ENCODE data around the gene ITPK1.

Gene ITPK1

GRCh38 chr14:92927349-92928257 is 188.1 kb downstream of the ITPK1 start:
- POLR2A ChIA-PET, result no interaction called here
- no peak for TF ChIP-seq CTCF (IDR thresholded peaks at IDR 0.05; ENCODE audit: control extremely low read depth, extremely low read depth, low read depth, missing control alignments)
- CTCF ChIA-PET, result no interaction called here
- DNase-seq (ENCODE audit: extremely low spot score), result no peak

- DNase-seq (ENCODE audit: extremely low spot score), result no peak
- ChIA-PET CTCF (interaction anchor here (1.5 kb wide), 1 partner anchor 11 kb away, joined by 4 read pairs; no protein-coding TSS in a partner anchor), POLR2A (no interaction called here)
- TF ChIP-seq CTCF (IDR thresholded peaks at IDR 0.05; ENCODE audit: control extremely low read depth, extremely low read depth, low read depth, missing control alignments), result no peak
Observed at GRCh38 chr14:92926931-92927330, 188.8 kb downstream of the ITPK1 start.

GRCh38 chr14:92926180-92926845 is 189.4 kb downstream of the ITPK1 start:
- ChIA-PET CTCF (interaction anchor here (1.2 to 1.5 kb wide), 2 partner anchors 8 to 10 kb away, joined by 3 to 4 read pairs; no protein-coding TSS in a partner anchor), POLR2A (no interaction called here)
- no peak for DNase-seq (ENCODE audit: extremely low spot score)
- TF ChIP-seq CTCF (IDR thresholded peaks at IDR 0.05; ENCODE audit: control extremely low read depth, extremely low read depth, low read depth, missing control alignments), result no peak

GRCh38 chr14:92925446-92925845 is 190.3 kb downstream of the ITPK1 start:
- DNase-seq (ENCODE audit: extremely low spot score), result no peak
- POLR2A ChIA-PET, result no interaction called here
- CTCF ChIA-PET, result interaction anchor here (1.2 to 1.5 kb wide), 2 partner anchors 9 to 10 kb away, joined by 3 to 4 read pairs; no protein-coding TSS in a partner anchor
- no peak for TF ChIP-seq CTCF (IDR thresholded peaks at IDR 0.05; ENCODE audit: control extremely low read depth, extremely low read depth, low read depth, missing control alignments)

GRCh38 chr14:92924247-92924646 is 191.5 kb downstream of the ITPK1 start:
- no peak for TF ChIP-seq CTCF (IDR thresholded peaks at IDR 0.05; ENCODE audit: control extremely low read depth, extremely low read depth, low read depth, missing control alignments)
- CTCF ChIA-PET, result interaction anchor here (1.4 kb wide), 1 partner anchor 10 kb away, joined by 4 read pairs; no protein-coding TSS in a partner anchor
- POLR2A ChIA-PET, result no interaction called here
- no peak for DNase-seq (ENCODE audit: extremely low spot score)

- CTCF ChIA-PET, result interaction anchor here (1.4 kb wide), 1 partner anchor 10 kb away, joined by 4 read pairs; no protein-coding TSS in a partner anchor
- no peak for DNase-seq (ENCODE audit: extremely low spot score)
- no peak for TF ChIP-seq CTCF (IDR thresholded peaks at IDR 0.05; ENCODE audit: control extremely low read depth, extremely low read depth, low read depth, missing control alignments)
- POLR2A ChIA-PET, result no interaction called here
Observed at GRCh38 chr14:92923744-92924103, 192.0 kb downstream of the ITPK1 start.
